Endothelial cell (in vitro differentiated cells): ENCODE results near the gene CHD5. TPM values are rescaled to one million over a fixed set of nuclear protein-coding genes. Genes with fewer than 3 reads are reported as not detected.

Experiments
- DNase-seq: peaks from one replicate; pipeline ENCODE4 v3.0.0; 2021; ENCODE audit warnings: low spot score
- H3K27ac Mint-ChIP-seq: one replicate; pipeline ENCODE4 v1.8.0; 2021; ENCODE audit warnings: mixed read lengths, inconsistent platforms; ENCODE audit not compliant: unreplicated experiment
- H3K27me3 Mint-ChIP-seq: one replicate; pipeline ENCODE4 v1.8.0; 2021; ENCODE audit warnings: mild to moderate bottlenecking, moderate library complexity, mixed read lengths, inconsistent platforms; ENCODE audit not compliant: unreplicated experiment
- H3K36me3 Mint-ChIP-seq: one replicate; pipeline ENCODE4 v1.8.0; 2021; ENCODE audit warnings: mild to moderate bottlenecking, low read depth, mixed read lengths, inconsistent platforms; ENCODE audit not compliant: unreplicated experiment
- H3K4me1 Mint-ChIP-seq: one replicate; pipeline ENCODE4 v1.8.0; 2021; ENCODE audit warnings: mild to moderate bottlenecking, mixed read lengths, inconsistent platforms; ENCODE audit not compliant: unreplicated experiment
- H3K4me3 Mint-ChIP-seq: one replicate; pipeline ENCODE4 v1.8.0; 2021; ENCODE audit warnings: mild to moderate bottlenecking, mixed read lengths, inconsistent platforms; ENCODE audit not compliant: unreplicated experiment
- H3K9me3 Mint-ChIP-seq: one replicate; pipeline ENCODE4 v1.8.0; 2021; ENCODE audit warnings: mixed read lengths, inconsistent platforms; ENCODE audit not compliant: unreplicated experiment
- total RNA-seq: library from RNA; stranded (reverse); fragmentation: NEBNext Ultra II Directional; extraction: Animal tissue kit (Norgen Biotek cat#: 25700); gene quantifications from one replicate; pipeline ENCODE4 v1.2.1, GENCODE V29; 2021; ENCODE audit not compliant: unreplicated experiment
- TF ChIP-seq, protein P1 (sequence below): fragments of 200-600 bp; sonication (generic); IDR thresholded peaks from one replicate; pipeline ENCODE4 v1.5.0; 2021; ENCODE audit warnings: antibody characterized with exemption; ENCODE audit not compliant: unreplicated experiment

The CHD5 gene
- total RNA-seq, 1 donor from 2014 or later: 0.15 TPM

- no peak overlapping the region for H3K27ac Mint-ChIP-seq
- H3K9me3 Mint-ChIP-seq: no peaks in the 10 kb centered on the region
- H3K36me3 Mint-ChIP-seq: peaks cover 4% of the 10 kb centered on the region
- TF ChIP-seq, protein P1, sequence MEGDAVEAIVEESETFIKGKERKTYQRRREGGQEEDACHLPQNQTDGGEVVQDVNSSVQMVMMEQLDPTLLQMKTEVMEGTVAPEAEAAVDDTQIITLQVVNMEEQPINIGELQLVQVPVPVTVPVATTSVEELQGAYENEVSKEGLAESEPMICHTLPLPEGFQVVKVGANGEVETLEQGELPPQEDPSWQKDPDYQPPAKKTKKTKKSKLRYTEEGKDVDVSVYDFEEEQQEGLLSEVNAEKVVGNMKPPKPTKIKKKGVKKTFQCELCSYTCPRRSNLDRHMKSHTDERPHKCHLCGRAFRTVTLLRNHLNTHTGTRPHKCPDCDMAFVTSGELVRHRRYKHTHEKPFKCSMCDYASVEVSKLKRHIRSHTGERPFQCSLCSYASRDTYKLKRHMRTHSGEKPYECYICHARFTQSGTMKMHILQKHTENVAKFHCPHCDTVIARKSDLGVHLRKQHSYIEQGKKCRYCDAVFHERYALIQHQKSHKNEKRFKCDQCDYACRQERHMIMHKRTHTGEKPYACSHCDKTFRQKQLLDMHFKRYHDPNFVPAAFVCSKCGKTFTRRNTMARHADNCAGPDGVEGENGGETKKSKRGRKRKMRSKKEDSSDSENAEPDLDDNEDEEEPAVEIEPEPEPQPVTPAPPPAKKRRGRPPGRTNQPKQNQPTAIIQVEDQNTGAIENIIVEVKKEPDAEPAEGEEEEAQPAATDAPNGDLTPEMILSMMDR: no peak
- H3K4me1 Mint-ChIP-seq: no peaks in the 10 kb centered on the region
- no peak for DNase-seq
- no peak overlapping the region for H3K4me3 Mint-ChIP-seq
- peaks cover 19% of the 10 kb centered on the region for H3K27me3 Mint-ChIP-seq
Observed at GRCh38 chr1:6097824-6098223, 82.3 kb downstream of the CHD5 start.

- TF ChIP-seq, protein P1: no peak
- no peak overlapping the region for H3K27ac Mint-ChIP-seq
- H3K9me3 Mint-ChIP-seq: no peaks in the 10 kb centered on the region
- H3K36me3 Mint-ChIP-seq: peaks cover 4% of the 10 kb centered on the region
- peaks cover 19% of the 10 kb centered on the region for H3K27me3 Mint-ChIP-seq
- H3K4me1 Mint-ChIP-seq: no peaks in the 10 kb centered on the region
- DNase-seq: no peak
- no peak overlapping the region for H3K4me3 Mint-ChIP-seq
Observed at GRCh38 chr1:6097117-6097595, 83.0 kb downstream of the CHD5 start.

GRCh38 chr1:6096243-6097116 is 83.6 kb downstream of the CHD5 start:
- no peak for DNase-seq
- H3K4me1 Mint-ChIP-seq: no peaks in the 10 kb centered on the region
- no peaks in the 10 kb centered on the region for H3K9me3 Mint-ChIP-seq
- TF ChIP-seq, protein P1: no peak
- H3K36me3 Mint-ChIP-seq: peaks cover 4% of the 10 kb centered on the region
- no peak overlapping the region for H3K4me3 Mint-ChIP-seq
- peaks cover 19% of the 10 kb centered on the region for H3K27me3 Mint-ChIP-seq
- H3K27ac Mint-ChIP-seq: no peak overlapping the region

DNA sequence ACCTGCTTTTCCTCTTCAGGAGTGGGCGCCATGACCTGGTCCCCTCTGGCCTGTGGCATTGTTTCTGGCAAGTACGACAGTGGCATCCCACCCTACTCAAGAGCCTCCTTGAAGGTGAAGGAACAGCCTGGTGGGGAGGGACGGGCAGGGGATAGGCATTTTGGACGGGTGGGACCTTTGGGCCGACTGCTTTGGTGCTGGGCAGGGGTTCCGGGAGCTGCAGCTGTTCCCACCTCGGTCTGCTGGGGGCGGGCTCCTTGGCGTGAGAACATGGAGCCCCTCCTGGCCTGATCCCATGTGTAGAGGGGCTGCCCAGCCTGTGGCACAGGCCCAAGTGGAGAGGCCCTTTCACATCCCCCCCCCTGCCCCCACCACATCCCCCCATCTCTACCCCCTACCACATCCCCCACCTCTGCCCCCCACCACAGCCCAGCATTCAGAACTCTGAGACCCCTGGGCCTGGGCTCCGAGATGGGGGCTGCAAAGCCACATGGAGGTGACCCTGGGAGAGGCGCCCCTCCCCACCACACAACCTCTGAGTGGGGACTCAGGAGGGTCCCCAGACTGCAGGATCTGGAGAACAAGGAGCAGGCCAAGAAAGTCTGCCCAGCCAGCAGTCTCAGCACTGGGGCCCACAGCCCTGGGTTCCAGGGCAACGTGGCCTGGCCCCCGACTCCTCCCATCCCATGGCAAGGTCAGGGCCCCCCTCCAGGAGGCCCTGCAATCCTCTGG is 84.4 kb downstream of the CHD5 start:
- peaks cover 24% of the 10 kb centered on the region for H3K27me3 Mint-ChIP-seq

More for the DNA sequence above, 84.4 kb downstream of the CHD5 start:
- no peak overlapping the region for H3K27ac Mint-ChIP-seq
- TF ChIP-seq, protein P1: no peak
- no peak overlapping the region for H3K4me3 Mint-ChIP-seq
- no peaks in the 10 kb centered on the region for H3K9me3 Mint-ChIP-seq
- no peak for DNase-seq
- no peaks in the 10 kb centered on the region for H3K4me1 Mint-ChIP-seq
- H3K36me3 Mint-ChIP-seq: peaks cover 4% of the 10 kb centered on the region
